B cell (primary cell): ENCODE results near the gene HSPA12A.

Experiments
- CTCF ChIP-seq: fragments of 200-600 bp; IDR thresholded peaks from one replicate; pipeline ENCODE4 v1.8.0; 2022; ENCODE audit warnings: antibody characterized with exemption, mild to moderate bottlenecking
- EZH2 ChIP-seq: IDR thresholded peaks from 2 replicates; pipeline ENCODE4 v1.6.1; 2012; ENCODE audit warnings: borderline replicate concordance, low read depth, mild to moderate bottlenecking, moderate library complexity, low read length; ENCODE audit not compliant: insufficient read depth, poor library complexity, severe bottlenecking

GRCh38 chr10:116712989-116713543 lies 29.3 kb downstream of the HSPA12A start:
- no peak for TF ChIP-seq CTCF
- no peak for TF ChIP-seq EZH2
